H1 (cell line): ENCODE data around the gene DFFB. TPM values are rescaled to one million over a fixed set of nuclear protein-coding genes. Genes with fewer than 3 reads are reported as not detected.
A peak's percentile ranks its signal among the peaks of the same experiment; 100 is the strongest.

Source experiments
- CTCF ChIA-PET: fragments of 300-600 bp; sonication (Branson Sonifier 250); formaldehyde crosslinking; loops from one replicate; lab custom pipeline; 2021; ENCODE audit not compliant: partially characterized antibody; lab: Charles Lee
- POLR2A ChIA-PET: fragments of 300-600 bp; sonication (Branson Sonifier 250); formaldehyde crosslinking; loops from one replicate; lab custom pipeline; 2021; ENCODE audit warnings: inconsistent platforms; ENCODE audit not compliant: partially characterized antibody; lab: Charles Lee
- DNase-seq, 2 experiments: peaks; one replicate each; pipeline versions ENCODE4 v3.0.0 to v3.0.0-alpha.2; 2010 to 2022; ENCODE audit warnings: low spot score in 2 of 2, low read depth in 1 of 2, mixed read lengths in 1 of 2
- FAIRE-seq: peaks from 2 replicates; lab custom pipeline; 2011; peaks lifted over from hg19 to GRCh38; lab: Jason Lieb, UNC
- H2AFZ ChIP-seq: 2 replicates; pipeline ENCODE4 v1.8.1; 2012; ENCODE audit warnings: low read length, inconsistent platforms
- H2AK5ac ChIP-seq: 2 replicates; pipeline ENCODE4 v1.6.1; 2013; ENCODE audit warnings: low read depth, low read length
- H2BK120ac ChIP-seq: replicated peaks from 2 replicates; pipeline ENCODE3; 2013; ENCODE audit warnings: low read depth, low read length, inconsistent platforms
- H2BK12ac ChIP-seq: 2 replicates; pipeline ENCODE4 v1.6.1; 2013; ENCODE audit warnings: low read depth, low read length
- H2BK15ac ChIP-seq: 2 replicates; pipeline ENCODE4 v1.6.1; 2013; ENCODE audit warnings: low read length
- H2BK20ac ChIP-seq: 2 replicates; pipeline ENCODE4 v1.6.1; 2013; ENCODE audit warnings: low read length
- H2BK5ac ChIP-seq: 2 replicates; pipeline ENCODE4 v1.6.1; 2013; ENCODE audit warnings: low read depth, low read length
- H3K14ac ChIP-seq: 2 replicates; pipeline ENCODE4 v1.6.1; 2013; ENCODE audit warnings: inconsistent platforms; ENCODE audit not compliant: insufficient read length
- H3K18ac ChIP-seq: 2 replicates; pipeline ENCODE4 v1.6.1; 2013; ENCODE audit warnings: low read length; ENCODE audit errors: extremely low read depth
- H3K23ac ChIP-seq: 2 replicates; pipeline ENCODE4 v1.6.1; 2013; ENCODE audit warnings: inconsistent platforms; ENCODE audit not compliant: insufficient read length
- H3K23me2 ChIP-seq: 2 replicates; pipeline ENCODE4 v1.6.1; 2013; ENCODE audit warnings: low read depth, low read length
- H3K27ac ChIP-seq: 2 replicates; pipeline ENCODE4 v1.6.1; 2011; ENCODE audit warnings: low read depth, low read length, inconsistent platforms
- H3K27me3 ChIP-seq, 4 experiments: replicated peaks in 1 of 4; 1 replicate in 1 of 4; 2 replicates in 3 of 4; pipeline versions ENCODE4 v1.6.1 to v1.8.1; 2011 to 2013; ENCODE audit warnings: low read length in 3 of 4, mild to moderate bottlenecking in 3 of 4, inconsistent platforms in 2 of 4, mixed read lengths in 2 of 4, moderate library complexity in 1 of 4; ENCODE audit not compliant: control insufficient read depth in 3 of 4, insufficient read depth in 3 of 4; ENCODE audit errors: extremely low read depth in 1 of 4
- H3K36me3 ChIP-seq, 4 experiments: 2 replicates each; pipeline versions ENCODE4 v1.6.1 to v1.8.1; 2011 to 2013; ENCODE audit warnings: mild to moderate bottlenecking in 4 of 4, low read length in 3 of 4, moderate library complexity in 2 of 4, control low read depth in 1 of 4, inconsistent platforms in 1 of 4; ENCODE audit not compliant: insufficient read depth in 4 of 4, control insufficient read depth in 2 of 4
- H3K4ac ChIP-seq: replicated peaks from 2 replicates; pipeline ENCODE3; 2013; ENCODE audit warnings: low read length, low read depth, mixed read lengths, inconsistent platforms; ENCODE audit not compliant: insufficient read length
- H3K4me1 ChIP-seq, 4 experiments: replicated peaks in 1 of 4; 1 replicate in 1 of 4; 2 replicates in 3 of 4; pipeline versions ENCODE4 v1.6.1 to v1.8.1; 2011 to 2013; ENCODE audit warnings: low read length in 3 of 4, inconsistent platforms in 2 of 4, mixed read lengths in 1 of 4; ENCODE audit not compliant: insufficient read depth in 4 of 4, control insufficient read depth in 3 of 4
- H3K4me2 ChIP-seq, 2 experiments: 2 replicates each; pipeline versions ENCODE4 v1.6.1 to v1.8.1; 2011 to 2013; ENCODE audit warnings: low read depth in 2 of 2, low read length in 2 of 2, control low read depth in 1 of 2, inconsistent platforms in 1 of 2, mild to moderate bottlenecking in 1 of 2; ENCODE audit not compliant: insufficient read depth in 1 of 2
- H3K4me3 ChIP-seq, 4 experiments: fragments of 200-600, 300-600 bp in 1 of 4; sonication (generic), shearing (Covaris generic), sonication (Bioruptor Twin) in 1 of 4; 2 replicates each; pipeline versions ENCODE4 v1.5.1 to v1.8.1; 2011 to 2016; ENCODE audit warnings: low read length in 4 of 4, low read depth in 3 of 4, control low read depth in 2 of 4, inconsistent platforms in 2 of 4, mild to moderate bottlenecking in 2 of 4, mixed read lengths in 1 of 4, moderate library complexity in 1 of 4; ENCODE audit not compliant: insufficient read depth in 2 of 4; ENCODE audit errors: extremely low read depth in 1 of 4
- H3K56ac ChIP-seq: replicated peaks from 2 replicates; pipeline ENCODE3; 2013; ENCODE audit warnings: low read depth, mild to moderate bottlenecking, mixed read lengths, low read length, inconsistent platforms; ENCODE audit not compliant: insufficient read length
- H3K79me1 ChIP-seq: 2 replicates; pipeline ENCODE4 v1.6.1; 2013; ENCODE audit warnings: low read depth, low read length, control low read depth
- H3K79me2 ChIP-seq, 2 experiments: 2 replicates each; pipeline versions ENCODE4 v1.6.1 to v1.8.1; 2012 to 2013; ENCODE audit warnings: low read length in 2 of 2, mild to moderate bottlenecking in 2 of 2, inconsistent platforms in 1 of 2; ENCODE audit not compliant: insufficient read depth in 2 of 2, control insufficient read depth in 1 of 2
- H3K9ac ChIP-seq, 4 experiments: replicated peaks in 1 of 4; 1 replicate in 1 of 4; 2 replicates in 3 of 4; pipeline versions ENCODE4 v1.6.1 to v1.8.1; 2011 to 2013; ENCODE audit warnings: low read depth in 3 of 4, low read length in 3 of 4, control low read depth in 2 of 4, mild to moderate bottlenecking in 2 of 4, moderate library complexity in 2 of 4, inconsistent platforms in 1 of 4; ENCODE audit errors: extremely low read depth in 1 of 4
- H3K9me3 ChIP-seq, 2 experiments: 2 replicates each; pipeline versions ENCODE4 v1.6.1 to v1.8.1; 2012 to 2013; ENCODE audit warnings: mild to moderate bottlenecking in 2 of 2, moderate library complexity in 2 of 2, control low read depth in 1 of 2, inconsistent platforms in 1 of 2, low read depth in 1 of 2, low read length in 1 of 2, mixed read lengths in 1 of 2; ENCODE audit not compliant: insufficient read depth in 2 of 2
- H4K20me1 ChIP-seq, 2 experiments: replicated peaks in 1 of 2; 2 replicates each; pipeline versions ENCODE3 to v1.8.1; 2011 to 2013; ENCODE audit warnings: inconsistent platforms in 2 of 2, low read length in 2 of 2, mild to moderate bottlenecking in 1 of 2; ENCODE audit not compliant: insufficient read depth in 2 of 2, control insufficient read depth in 1 of 2
- H4K5ac ChIP-seq: 2 replicates; pipeline ENCODE4 v1.6.1; 2013; ENCODE audit warnings: low read length, low read depth, mixed read lengths, inconsistent platforms; ENCODE audit not compliant: insufficient read length
- H4K8ac ChIP-seq: 2 replicates; pipeline ENCODE4 v1.8.0; 2013; ENCODE audit warnings: mild to moderate bottlenecking, moderate library complexity, low read length, inconsistent platforms; ENCODE audit not compliant: insufficient read depth; ENCODE audit errors: extremely low read depth
- H4K91ac ChIP-seq: replicated peaks from 2 replicates; pipeline ENCODE3; 2013; ENCODE audit warnings: low read length, mixed read lengths, inconsistent platforms; ENCODE audit not compliant: insufficient read length
- TAF7 ChIP-seq: optimal IDR thresholded peaks from 2 replicates; pipeline ENCODE3; 2011; ENCODE audit warnings: low read depth, mild to moderate bottlenecking, inconsistent platforms, low read length, moderate library complexity, borderline replicate concordance
- WGBS, 2 experiments: shearing (Covaris generic) in 1 of 2; methylation state at CpG; one replicate each; pipeline versions ENCODE4 v1.1.6 to v1.1.7; 2013 to 2015; ENCODE audit warnings: low lambda C conversion rate in 2 of 2, mixed read lengths in 2 of 2, inconsistent platforms in 1 of 2, low coverage in 1 of 2, missing lambda C conversion rate in 1 of 2; ENCODE audit not compliant: insufficient replicate concordance in 2 of 2, insufficient coverage in 1 of 2, insufficient read length in 1 of 2; ENCODE audit errors: extremely low coverage in 1 of 2, missing lambda C conversion rate in 1 of 2; 5-methylcytosine and 5-hydroxymethylcytosine counted together
- polyA plus RNA-seq, 7 experiments: library from polyadenylated mRNA; depleted of rRNA in 3 of 7; stranded (reverse) in 5 of 7; unstranded in 2 of 7; fragments of >200 nt in 5 of 7; fragments of 200-250 nt in 2 of 7; gene quantifications; 1 replicate in 5 of 7; 2 replicates in 1 of 7; 4 replicates in 1 of 7; pipeline versions ENCODE4 v1.2.1 to v1.2.3, GENCODE V29; 2011 to 2013; ENCODE audit warnings: missing spikeins in 2 of 7, mixed read lengths in 2 of 7
- total RNA-seq: library from RNA; stranded (reverse); fragmentation: NEBNext Ultra II Directional; extraction: Animal tissue kit (Norgen Biotek cat#: 25700); gene quantifications from 2 replicates; pipeline ENCODE4 v1.2.1, GENCODE V29; 2021

The DFFB gene
- total and polyA plus RNA-seq, 2 of the 8 experiments (the other 6 are each of a cell fraction or from before 2014, with no cell fraction given) = 8.6 to 11.9 TPM

DNA sequence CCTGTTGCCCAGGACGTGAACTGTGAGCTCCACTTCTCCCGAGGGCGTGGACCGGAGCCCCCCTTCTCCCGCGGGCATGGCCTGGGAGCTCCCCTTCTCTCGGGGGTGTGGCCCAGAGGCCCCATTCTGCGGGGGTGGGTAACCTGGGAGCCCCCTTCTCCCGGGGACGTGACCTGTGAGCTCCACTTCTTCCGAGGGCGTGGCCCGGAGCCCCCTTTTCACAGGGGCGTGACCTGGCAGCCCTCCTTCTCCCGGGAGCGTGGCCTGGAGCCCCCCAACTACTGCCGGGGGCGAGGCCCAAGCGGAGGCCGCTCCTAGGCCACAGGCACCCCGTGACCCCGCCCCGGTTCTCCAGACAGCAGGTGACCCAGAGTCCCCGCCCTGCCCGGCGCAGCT, 42.5 kb downstream of the DFFB start:
- Histone ChIP-seq H3K27ac (peak overlapping the region; percentile 98), H2BK120ac (no peak overlapping the region), H2BK5ac (peak overlapping the region; percentile 98), H2BK12ac (no peak overlapping the region), H3K9me3 (no peaks in the 10 kb centered on the region), H3K18ac (no peak overlapping the region; the same call in 1 of the 2 replicates), H3K36me3 (0 out of 8 replicates have a peak, but pooled peaks cover 0 to 5% (median 2%) of the 10 kb centered on the region in 4 experiments), H4K20me1 (peaks cover 4 to 13% of the 10 kb centered on the region in 2 experiments), H3K4me2 (peak overlapping the region; percentile 79 to 82), H2AFZ (no peak overlapping the region; the same call in 1 of the 2 replicates), H3K79me1 (peaks cover 15% of the 10 kb centered on the region), H3K23ac (no peak overlapping the region), H4K5ac (no peak overlapping the region), H3K56ac (peak overlapping the region; percentile 32), H4K91ac (no peak overlapping the region), H2BK20ac (no peak overlapping the region), H3K23me2 (peaks cover 8% of the 10 kb centered on the region), H3K4ac (no peak overlapping the region), H3K79me2 (peaks cover 7 to 47% of the 10 kb centered on the region in 2 experiments), H4K8ac (peak overlapping the region; percentile 62; the same call in 1 of the 2 replicates), H3K4me1 (peaks cover 0 to 12% (median 3%) of the 10 kb centered on the region in 4 experiments; a peak in 1 of 7 replicates), H3K9ac (peak overlapping the region; percentile 39 to 93 (median 78); a peak in 6 of 7 replicates), H2AK5ac (no peak overlapping the region), H3K27me3 (no peaks in the 10 kb centered on the region), H3K4me3 (peak overlapping the region; percentile 72 to 92 (median 84)), H2BK15ac (no peak overlapping the region), H3K14ac (no peak overlapping the region)
- no peak for DNase-seq
- WGBS, 2 experiments = 1% methylated on average over 15 of the region's 26 CpGs; no CpG with 5 or more reads in 1 of the 2 experiments
- ChIA-PET CTCF (interaction anchor here (0.6 to 2.0 kb wide), 7 partner anchors 10 to 996 kb away, joined by 3 to 9 read pairs (median 3); partner anchors contain the start of genes CEP104 and DFFB), POLR2A (interaction anchor here (0.6 to 3.3 kb wide), 11 partner anchors 9 to 827 kb away, joined by 3 to 29 read pairs (median 4); partner anchors contain the start of genes CEP104, DFFB and LRRC47)
- no peak for FAIRE-seq
- no peak for TF ChIP-seq TAF7
